Right cardiac atrium (tissue), 5 donors: Measurements from ENCODE around the gene FNDC3A. TPM values are rescaled to one million over a fixed set of nuclear protein-coding genes. Genes with fewer than 3 reads are reported as not detected.
A peak's percentile ranks its signal among the peaks of the same experiment; 100 is the strongest.

ENCODE experiments used
- ATAC-seq, 2 donors: fragments of 200-7000 bp; cut with Tn5 transposase; one replicate each; pipeline versions ENCODE4 v1.8.0 to v1.9.1; 2020; ENCODE audit warnings: moderate library complexity in 2 of 2, mild to moderate bottlenecking in 1 of 2
- DNase-seq, 3 donors: peaks; one replicate each; pipeline ENCODE4 v3.0.0-alpha.2; 2020
- H3K27ac ChIP-seq: one replicate; pipeline ENCODE4 v1.5.1; 2013; ENCODE audit warnings: mild to moderate bottlenecking, low read length, control low read depth, moderate library complexity
- H3K27me3 ChIP-seq: one replicate; pipeline ENCODE4 v1.6.1; 2013; ENCODE audit not compliant: control insufficient read depth, insufficient read depth
- H3K4me1 ChIP-seq: one replicate; pipeline ENCODE4 v1.6.1; 2013; ENCODE audit warnings: low read length; ENCODE audit not compliant: control insufficient read depth, insufficient read depth
- H3K4me3 ChIP-seq: one replicate; pipeline ENCODE4 v1.5.1; 2013; ENCODE audit warnings: low read length, control low read depth
- H3K9me3 ChIP-seq: one replicate; pipeline ENCODE4 v1.6.1; 2013; ENCODE audit warnings: low read length; ENCODE audit not compliant: control insufficient read depth
- WGBS: extraction: QIAGEN DNeasy Blood & Tissue Kit; methylation state at CpG from one replicate; pipeline ENCODE4 v1.1.7; 2013; 5-methylcytosine and 5-hydroxymethylcytosine counted together
- intact Hi-C, 4 donors: fragments of 100-400 bp; cut with DNase I; formaldehyde crosslinking; loops; one replicate each; pipeline versions ENCODE4 v1.11.0 to v1.14.0; 2022 to 2023
- polyA plus RNA-seq: library from polyadenylated mRNA; stranded (reverse); fragments of 200-250 nt; gene quantifications from one replicate; pipeline ENCODE4 v1.2.3, GENCODE V29; 2013
- total RNA-seq, 4 donors: library from RNA; stranded (reverse); fragmentation: NEBNext Ultra II Directional; extraction: Animal tissue kit (Norgen Biotek cat#: 25700); gene quantifications; one replicate each; pipeline ENCODE4 v1.2.1, GENCODE V29; 2021
- donor health status: healthy with polysubstance abuse.
- donor health status: DM: no; HTN: yes; CAD: no.
- donor health status: DM: no; HTN: no; CAD: no.
- donor health status: DM: no; HTN: yes; CAD: no; lungs with severe emphysema.
- donor health status: DM: yes; HTN: yes; CAD: no.

Gene FNDC3A
- total and polyA plus RNA-seq, 5 donors: 9.6 to 35.7 (median 23.9) TPM

- Histone ChIP-seq H3K27ac (peak overlapping the region; percentile 78), H3K4me1 (peaks cover 6% of the 10 kb centered on the region), H3K27me3 (no peaks in the 10 kb centered on the region), H3K9me3 (no peaks in the 10 kb centered on the region), H3K4me3 (peak overlapping the region; percentile 95)
- 9% methylated on average over 6 of the region's 6 CpGs for WGBS
- intact Hi-C loops: no loop called here
- DNase-seq (no peak), ATAC-seq (no peak)
Observed at GRCh38 chr13:49248622-49249002, 272.9 kb downstream of the FNDC3A start.

GRCh38 chr13:49251326-49251725, 275.6 kb downstream of the FNDC3A start:
- H3K27me3 ChIP-seq: no peaks in the 10 kb centered on the region
- intact Hi-C loops: no loop called here
- no peak for DNase-seq
- no peak overlapping the region for H3K4me3 ChIP-seq
- ATAC-seq: no peak
- 80% methylated on average over 5 of the region's 5 CpGs for WGBS
- H3K4me1 ChIP-seq: peaks cover 7% of the 10 kb centered on the region
- H3K27ac ChIP-seq: no peak overlapping the region
- no peaks in the 10 kb centered on the region for H3K9me3 ChIP-seq

- 92% methylated on average over 1 of the region's 1 CpG for WGBS
- intact Hi-C loops: no loop called here
- ATAC-seq: no peak
- no peak overlapping the region for H3K27ac ChIP-seq
- H3K27me3 ChIP-seq: no peaks in the 10 kb centered on the region
- H3K4me3 ChIP-seq: no peak overlapping the region
- no peaks in the 10 kb centered on the region for H3K9me3 ChIP-seq
- no peak for DNase-seq
- peaks cover 7% of the 10 kb centered on the region for H3K4me1 ChIP-seq
Observed at GRCh38 chr13:49253310-49253709, 277.6 kb downstream of the FNDC3A start.

- DNase-seq (no peak), ATAC-seq (no peak)
- Histone ChIP-seq H3K9me3 (no peaks in the 10 kb centered on the region), H3K27ac (no peak overlapping the region), H3K4me1 (peaks cover 7% of the 10 kb centered on the region), H3K27me3 (no peaks in the 10 kb centered on the region), H3K4me3 (no peak overlapping the region)
- intact Hi-C loops: no loop called here
- WGBS: 45% methylated on average over 1 of the region's 1 CpG
Observed at GRCh38 chr13:49254007-49254406, 278.3 kb downstream of the FNDC3A start.

- H3K4me1 ChIP-seq: peaks cover 4% of the 10 kb centered on the region
- no peaks in the 10 kb centered on the region for H3K9me3 ChIP-seq
- intact Hi-C loops: no loop called here
- DNase-seq (no peak), ATAC-seq (no peak)
- no peak overlapping the region for H3K27ac ChIP-seq
- H3K27me3 ChIP-seq: no peaks in the 10 kb centered on the region
- 75% methylated on average over 2 of the region's 2 CpGs for WGBS
- no peak overlapping the region for H3K4me3 ChIP-seq
Observed at GRCh38 chr13:49256841-49257240, 281.1 kb downstream of the FNDC3A start.

GRCh38 chr13:49258089-49258796, 282.5 kb downstream of the FNDC3A start:
- peak overlapping the region; percentile 32 for H3K4me3 ChIP-seq
- 76% methylated on average over 3 of the region's 3 CpGs for WGBS
- no peaks in the 10 kb centered on the region for H3K9me3 ChIP-seq
- DNase-seq (no peak), ATAC-seq (no peak)
- no peak overlapping the region for H3K27ac ChIP-seq
- intact Hi-C loops: no loop called here
- peaks cover 1% of the 10 kb centered on the region for H3K4me1 ChIP-seq
- no peaks in the 10 kb centered on the region for H3K27me3 ChIP-seq

Other genes starting within 250 kb of the FNDC3A start
- gene MLNR, start 244.4 kb downstream of the FNDC3A start, total RNA-seq: not detected
- gene MLNR, start 244.4 kb downstream of the FNDC3A start, polyA plus RNA-seq: not detected